ENCODE data around the gene NAA25.

GRCh38 chr12:112148031-112148513 is 39.5 kb upstream of the NAA25 start:
- no peak for TF ChIP-seq TAF1 (IDR thresholded peaks at IDR 0.05; ENCODE audit: borderline replicate concordance, insufficient read depth, low read length)
- no peak for TF ChIP-seq SIN3A (IDR thresholded peaks at IDR 0.05; ENCODE audit: borderline replicate concordance, insufficient read depth, low read length)
- TF ChIP-seq POLR2AphosphoS5 (IDR thresholded peaks at IDR 0.05; ENCODE audit: low read depth, low read length) = no peak
- TF ChIP-seq REST (IDR thresholded peaks at IDR 0.05; ENCODE audit: insufficient read depth in 1 of 2, low read depth in 2 of 2, low read length in 2 of 2) = no peak
